Epithelial cell of proximal tubule (primary cell): Measurements from ENCODE around the gene TYW5. TPM values are rescaled to one million over a fixed set of nuclear protein-coding genes. Genes with fewer than 3 reads are reported as not detected.

Source experiments
- DNase-seq: peaks from one replicate; pipeline ENCODE4 v3.0.0-alpha.2; 2011; ENCODE audit warnings: low read depth
- H3K4me3 ChIP-seq: 2 replicates; pipeline ENCODE4 v1.5.1; 2011; ENCODE audit warnings: low read depth, mild to moderate bottlenecking, low read length
- total RNA-seq: library from RNA; depleted of rRNA; stranded (reverse); fragments of >200 nt; gene quantifications from 2 replicates; pipeline ENCODE4 v1.2.3, GENCODE V29; 2015
- TF ChIP-seq, protein P1 (sequence below): conservative IDR thresholded peaks from 2 replicates; pipeline ENCODE4 v1.5.1; 2012; ENCODE audit warnings: low read depth, mild to moderate bottlenecking, low read length

TYW5 gene
- total RNA-seq, 1 donor from 2014 or later, result 7.3 TPM

DNA sequence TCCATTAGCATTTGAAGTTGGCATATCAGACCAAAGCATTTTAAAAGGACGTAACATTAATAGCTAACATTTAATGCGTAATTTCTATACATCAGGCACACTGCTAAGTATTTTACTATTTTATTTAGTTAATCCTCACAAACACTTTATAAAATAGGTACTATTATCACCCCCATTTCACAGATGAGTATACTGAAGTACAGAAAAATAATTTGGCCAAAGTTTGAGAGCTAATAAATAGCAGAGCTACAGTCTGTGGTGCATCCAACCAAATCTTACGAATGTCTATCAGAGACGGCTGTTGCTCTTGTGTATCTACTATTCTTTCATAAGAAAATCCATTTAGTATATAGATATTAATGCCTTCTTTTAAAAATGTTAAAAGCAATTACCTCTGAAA, 11.9 kb downstream of the TYW5 start:
- no peak overlapping the region for H3K4me3 ChIP-seq
- TF ChIP-seq, protein P1, sequence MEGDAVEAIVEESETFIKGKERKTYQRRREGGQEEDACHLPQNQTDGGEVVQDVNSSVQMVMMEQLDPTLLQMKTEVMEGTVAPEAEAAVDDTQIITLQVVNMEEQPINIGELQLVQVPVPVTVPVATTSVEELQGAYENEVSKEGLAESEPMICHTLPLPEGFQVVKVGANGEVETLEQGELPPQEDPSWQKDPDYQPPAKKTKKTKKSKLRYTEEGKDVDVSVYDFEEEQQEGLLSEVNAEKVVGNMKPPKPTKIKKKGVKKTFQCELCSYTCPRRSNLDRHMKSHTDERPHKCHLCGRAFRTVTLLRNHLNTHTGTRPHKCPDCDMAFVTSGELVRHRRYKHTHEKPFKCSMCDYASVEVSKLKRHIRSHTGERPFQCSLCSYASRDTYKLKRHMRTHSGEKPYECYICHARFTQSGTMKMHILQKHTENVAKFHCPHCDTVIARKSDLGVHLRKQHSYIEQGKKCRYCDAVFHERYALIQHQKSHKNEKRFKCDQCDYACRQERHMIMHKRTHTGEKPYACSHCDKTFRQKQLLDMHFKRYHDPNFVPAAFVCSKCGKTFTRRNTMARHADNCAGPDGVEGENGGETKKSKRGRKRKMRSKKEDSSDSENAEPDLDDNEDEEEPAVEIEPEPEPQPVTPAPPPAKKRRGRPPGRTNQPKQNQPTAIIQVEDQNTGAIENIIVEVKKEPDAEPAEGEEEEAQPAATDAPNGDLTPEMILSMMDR, result no peak
- no peak for DNase-seq

DNA sequence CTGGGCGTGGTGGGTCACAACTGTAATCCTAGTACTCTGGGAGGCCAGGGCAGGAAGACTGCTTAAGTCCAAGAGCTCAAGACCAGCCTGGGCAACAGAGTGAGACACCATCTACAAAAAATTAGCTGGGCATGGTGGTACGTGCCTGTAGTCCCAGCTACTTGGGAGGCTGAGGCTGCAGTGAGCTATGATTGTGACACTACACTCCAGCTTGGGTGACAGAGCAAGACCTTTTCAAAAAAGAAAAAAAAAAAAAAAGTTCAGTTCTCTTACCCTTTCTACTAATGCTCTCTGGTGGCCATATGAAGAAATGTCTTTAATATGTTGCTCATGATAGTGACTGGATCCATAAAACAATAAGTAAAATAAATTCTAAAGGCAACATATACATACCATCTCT, 14.9 kb downstream of the TYW5 start:
- DNase-seq, result no peak
- TF ChIP-seq, protein P1, result peak; percentile 40
- H3K4me3 ChIP-seq, result no peak overlapping the region

DNA sequence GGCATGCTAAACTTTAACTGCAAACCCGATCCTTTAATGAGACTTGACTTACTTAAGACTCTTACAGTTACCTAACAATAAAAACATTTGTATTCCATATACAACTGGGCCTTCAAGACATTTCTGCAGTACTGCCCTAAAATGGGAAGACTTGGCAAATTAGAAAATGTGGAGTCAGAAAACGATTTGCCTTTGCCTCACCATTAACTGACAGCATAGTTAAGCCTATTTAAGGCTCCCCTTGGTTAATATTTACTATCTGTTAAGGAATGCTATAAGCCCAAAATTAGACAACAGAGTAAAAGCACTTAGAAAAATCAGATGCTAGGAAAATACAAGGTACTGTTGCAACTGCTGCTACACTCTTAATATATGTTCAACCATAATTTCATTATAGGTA, 18.7 kb downstream of the TYW5 start:
- no peak for DNase-seq
- TF ChIP-seq, protein P1, result no peak
- no peak overlapping the region for H3K4me3 ChIP-seq

DNA sequence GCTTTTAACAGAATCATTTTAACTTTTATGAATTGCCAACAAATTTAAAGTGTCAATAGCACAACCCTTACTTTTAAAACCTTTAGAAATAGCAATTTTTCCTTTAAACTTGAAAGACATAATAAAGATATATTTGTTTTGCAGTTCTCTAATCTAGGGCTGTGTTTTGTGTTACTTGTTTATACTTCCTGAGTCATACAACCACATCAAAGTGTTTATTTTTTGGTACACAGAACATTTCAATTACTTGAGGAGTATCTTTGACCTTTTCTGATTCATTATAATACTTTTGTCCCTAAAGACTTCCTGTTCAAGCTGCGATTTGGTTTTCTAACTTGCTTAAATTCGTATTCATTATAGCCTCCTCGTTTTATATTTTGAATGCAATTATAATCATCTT, 21.8 kb downstream of the TYW5 start:
- no peak overlapping the region for H3K4me3 ChIP-seq
- DNase-seq, result no peak
- TF ChIP-seq, protein P1, result no peak

DNA sequence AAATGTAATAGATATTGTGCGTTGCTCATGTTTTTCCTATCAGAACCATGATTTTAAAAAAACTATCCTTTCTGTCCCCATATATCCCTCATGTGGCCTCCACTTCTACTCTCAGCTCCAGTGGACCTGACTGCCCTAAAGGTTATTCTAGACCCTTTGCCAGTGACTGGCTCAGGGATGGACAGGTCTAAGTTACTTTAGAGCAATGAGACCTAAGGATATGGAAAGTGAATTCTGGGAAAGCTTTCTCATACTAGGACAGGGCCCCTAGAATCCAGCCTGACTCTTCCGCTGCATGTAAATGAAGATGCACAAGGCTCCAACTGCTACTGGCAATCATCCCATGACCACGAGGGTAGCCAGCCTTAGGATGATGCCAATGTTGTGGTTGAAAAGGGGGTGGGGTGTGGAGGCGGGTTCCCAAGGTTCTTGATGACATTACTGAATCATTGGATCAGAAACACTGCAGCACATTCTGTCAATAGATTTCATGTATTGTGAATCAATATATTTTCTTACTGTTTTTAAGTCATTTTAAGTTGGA, 22.9 kb downstream of the TYW5 start:
- DNase-seq, result no peak
- H3K4me3 ChIP-seq, result no peak overlapping the region

DNA sequence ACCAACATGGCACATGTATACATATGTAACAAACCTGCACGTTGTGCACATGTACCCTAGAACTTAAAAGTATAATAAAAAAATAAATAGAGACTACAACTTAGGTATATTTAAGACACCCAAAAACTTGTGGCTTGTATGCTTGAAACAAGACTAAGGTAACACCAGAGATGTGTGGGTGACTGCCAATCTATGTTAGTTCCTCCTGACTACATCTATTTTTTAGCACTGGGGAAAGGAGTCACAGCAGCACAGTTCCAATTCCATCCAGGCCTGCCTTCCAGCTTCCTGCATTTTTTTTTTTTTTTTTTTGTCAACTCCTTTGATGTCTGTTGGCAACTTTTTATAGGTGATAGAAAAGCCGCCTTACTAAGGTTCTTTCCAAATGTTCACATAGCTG, 26.0 kb downstream of the TYW5 start:
- TF ChIP-seq, protein P1, result no peak
- H3K4me3 ChIP-seq, result no peak overlapping the region
- no peak for DNase-seq

More for the DNA sequence above, 22.9 kb downstream of the TYW5 start:
- TF ChIP-seq, protein P1, result no peak

DNA sequence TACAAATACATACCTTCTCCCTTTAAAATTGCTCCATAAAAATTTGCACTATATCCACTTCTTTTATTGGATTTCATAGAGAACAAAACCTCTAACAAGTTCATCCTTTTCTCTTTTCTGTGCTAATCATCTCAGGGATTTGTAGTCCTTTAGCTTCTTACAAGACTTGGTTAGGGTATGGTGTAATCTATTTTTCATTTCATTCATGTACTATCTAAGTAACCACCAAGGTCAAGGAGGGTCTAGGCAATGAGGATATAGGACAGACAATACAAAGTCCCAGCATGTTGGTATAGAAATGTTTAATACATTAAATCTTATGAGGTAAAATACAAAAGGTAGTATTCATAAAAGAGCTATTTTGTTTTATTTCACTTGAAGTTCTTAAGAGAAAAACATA, 26.7 kb downstream of the TYW5 start:
- H3K4me3 ChIP-seq, result no peak overlapping the region
- TF ChIP-seq, protein P1, result no peak
- DNase-seq, result no peak
